ENCODE measurements around the gene CYP2B6. TPM values are rescaled to one million over a fixed set of nuclear protein-coding genes. Genes with fewer than 3 reads are reported as not detected.
"Not testable (repeated sequence)": the region's sequence is repeated elsewhere in the genome, so short reads cannot be mapped to it uniquely, and the experiment has no call there.

CYP2B6 gene
- total RNA-seq, 2 donors from 2014 or later: not detected

DNA sequence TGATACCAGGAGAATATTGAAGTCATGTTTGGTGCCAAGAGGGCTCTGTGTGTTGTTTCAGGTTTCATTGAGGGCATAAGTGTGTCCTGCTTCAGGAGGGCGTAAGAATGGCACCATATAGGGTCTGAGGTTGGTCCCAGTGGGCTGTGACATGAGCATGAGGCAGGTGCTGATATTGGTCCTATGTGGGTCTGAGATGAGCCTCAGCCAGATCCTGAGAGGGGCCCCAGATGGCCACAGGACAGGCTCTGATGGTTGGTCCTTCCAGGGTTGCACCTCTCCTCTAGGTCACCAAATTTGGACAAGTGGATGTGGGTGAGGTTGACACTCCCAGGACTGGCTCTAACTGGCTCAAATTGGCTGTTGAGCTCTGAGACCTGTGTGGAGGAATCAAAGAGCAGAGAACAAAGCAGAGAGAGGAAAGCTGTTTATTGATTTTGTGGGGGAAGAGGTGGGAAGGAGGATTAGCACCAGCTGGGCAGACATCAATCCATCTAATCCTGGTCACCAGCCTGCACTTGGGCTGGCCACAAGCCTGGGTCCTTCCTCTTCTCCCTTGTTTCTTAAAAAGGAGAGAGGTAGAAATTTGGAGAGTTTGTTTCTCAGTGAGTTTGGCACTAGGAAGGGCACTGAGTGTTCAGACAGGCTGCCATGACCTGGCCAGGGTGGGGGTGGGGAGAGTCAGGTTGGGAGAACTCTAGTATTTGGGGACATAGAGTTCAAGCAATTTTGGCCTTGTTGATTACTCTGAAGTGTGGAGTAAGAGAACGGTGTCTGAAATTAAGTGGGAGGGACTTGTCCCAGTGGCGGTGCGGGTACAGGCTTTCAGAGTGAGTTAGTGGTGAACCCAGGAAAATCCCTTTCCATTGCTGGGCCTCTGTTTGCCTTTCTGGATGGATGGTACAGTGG is 38.7 kb downstream of the CYP2B6 start:
- no peak for ATAC-seq (ENCODE audit: insufficient number of reproducible peaks, low FRiP score, low read depth)
- H3K4me3 ChIP-seq: no peak overlapping the region
- H3K27ac ChIP-seq: no peak overlapping the region
- DNase-seq (ENCODE audit: low spot score): no peak
- H3K36me3 ChIP-seq: no peaks in the 10 kb centered on the region
- H3K9me3 ChIP-seq: no peaks in the 10 kb centered on the region
- no peaks in the 10 kb centered on the region for H3K4me1 ChIP-seq (ENCODE audit: control insufficient read depth in 1 of 2, low read depth in 2 of 2)
- TF ChIP-seq, protein P1, sequence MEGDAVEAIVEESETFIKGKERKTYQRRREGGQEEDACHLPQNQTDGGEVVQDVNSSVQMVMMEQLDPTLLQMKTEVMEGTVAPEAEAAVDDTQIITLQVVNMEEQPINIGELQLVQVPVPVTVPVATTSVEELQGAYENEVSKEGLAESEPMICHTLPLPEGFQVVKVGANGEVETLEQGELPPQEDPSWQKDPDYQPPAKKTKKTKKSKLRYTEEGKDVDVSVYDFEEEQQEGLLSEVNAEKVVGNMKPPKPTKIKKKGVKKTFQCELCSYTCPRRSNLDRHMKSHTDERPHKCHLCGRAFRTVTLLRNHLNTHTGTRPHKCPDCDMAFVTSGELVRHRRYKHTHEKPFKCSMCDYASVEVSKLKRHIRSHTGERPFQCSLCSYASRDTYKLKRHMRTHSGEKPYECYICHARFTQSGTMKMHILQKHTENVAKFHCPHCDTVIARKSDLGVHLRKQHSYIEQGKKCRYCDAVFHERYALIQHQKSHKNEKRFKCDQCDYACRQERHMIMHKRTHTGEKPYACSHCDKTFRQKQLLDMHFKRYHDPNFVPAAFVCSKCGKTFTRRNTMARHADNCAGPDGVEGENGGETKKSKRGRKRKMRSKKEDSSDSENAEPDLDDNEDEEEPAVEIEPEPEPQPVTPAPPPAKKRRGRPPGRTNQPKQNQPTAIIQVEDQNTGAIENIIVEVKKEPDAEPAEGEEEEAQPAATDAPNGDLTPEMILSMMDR (IDR thresholded peaks at IDR 0.05): no peak
- no peaks in the 10 kb centered on the region for H3K27me3 ChIP-seq (replicated peaks; ENCODE audit: insufficient read depth)

DNA sequence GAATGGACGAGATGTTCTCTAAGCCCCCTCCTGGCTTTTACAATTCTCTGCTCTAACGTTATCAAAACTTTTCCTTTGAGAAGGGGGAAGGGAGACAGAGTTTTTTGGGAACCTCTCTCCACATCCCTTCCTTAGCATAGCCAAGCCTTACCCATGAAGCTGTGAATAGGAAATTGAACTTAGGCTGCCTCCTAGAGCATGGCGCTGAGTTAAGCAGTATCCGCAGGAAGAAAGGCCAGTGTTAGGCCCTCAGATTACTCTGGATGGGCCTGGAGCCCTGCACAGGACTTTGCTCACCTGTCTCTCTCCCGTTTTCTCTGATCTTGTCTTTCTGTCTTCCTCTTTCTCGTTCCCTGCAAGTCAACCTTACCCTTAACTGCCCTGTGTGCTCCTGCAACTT is 39.6 kb downstream of the CYP2B6 start:
- H3K27me3 ChIP-seq (replicated peaks; ENCODE audit: insufficient read depth): no peaks in the 10 kb centered on the region
- H3K36me3 ChIP-seq: no peaks in the 10 kb centered on the region
- no peaks in the 10 kb centered on the region for H3K9me3 ChIP-seq
- no peak overlapping the region for H3K4me3 ChIP-seq
- H3K27ac ChIP-seq: no peak overlapping the region
- no peaks in the 10 kb centered on the region for H3K4me1 ChIP-seq (ENCODE audit: control insufficient read depth in 1 of 2, low read depth in 2 of 2)
- DNase-seq (ENCODE audit: low spot score): no peak
- TF ChIP-seq, protein P1 (IDR thresholded peaks at IDR 0.05): no peak
- ATAC-seq (ENCODE audit: insufficient number of reproducible peaks, low FRiP score, low read depth): no peak

DNA sequence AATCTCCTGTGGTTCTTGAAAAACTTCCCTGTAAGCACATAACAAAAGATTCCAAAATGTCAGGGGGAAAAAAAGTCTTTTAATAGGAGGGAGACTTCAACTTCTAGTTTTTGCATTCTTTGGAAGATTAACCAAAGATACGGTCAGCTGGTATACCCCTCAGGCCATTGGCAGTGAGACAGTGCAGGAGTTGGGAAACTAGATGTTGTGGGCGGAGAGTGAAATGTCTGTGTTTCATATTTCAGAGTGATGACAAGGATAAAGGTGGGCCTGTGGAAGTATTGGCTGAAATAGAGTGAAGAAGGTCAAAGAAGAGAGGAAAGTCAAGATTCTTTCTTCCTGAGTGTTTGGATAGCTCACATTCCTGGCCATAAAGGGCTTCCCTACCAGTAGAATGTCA is 40.8 kb downstream of the CYP2B6 start:
- no peak overlapping the region for H3K27ac ChIP-seq
- TF ChIP-seq, protein P1 (IDR thresholded peaks at IDR 0.05): no peak
- no peaks in the 10 kb centered on the region for H3K9me3 ChIP-seq
- H3K4me3 ChIP-seq: no peak overlapping the region
- H3K36me3 ChIP-seq: no peaks in the 10 kb centered on the region
- no peaks in the 10 kb centered on the region for H3K4me1 ChIP-seq (ENCODE audit: control insufficient read depth in 1 of 2, low read depth in 2 of 2)
- ATAC-seq (ENCODE audit: insufficient number of reproducible peaks, low FRiP score, low read depth) (no peak), DNase-seq (ENCODE audit: low spot score) (no peak)
- H3K27me3 ChIP-seq (replicated peaks; ENCODE audit: insufficient read depth): no peaks in the 10 kb centered on the region

DNA sequence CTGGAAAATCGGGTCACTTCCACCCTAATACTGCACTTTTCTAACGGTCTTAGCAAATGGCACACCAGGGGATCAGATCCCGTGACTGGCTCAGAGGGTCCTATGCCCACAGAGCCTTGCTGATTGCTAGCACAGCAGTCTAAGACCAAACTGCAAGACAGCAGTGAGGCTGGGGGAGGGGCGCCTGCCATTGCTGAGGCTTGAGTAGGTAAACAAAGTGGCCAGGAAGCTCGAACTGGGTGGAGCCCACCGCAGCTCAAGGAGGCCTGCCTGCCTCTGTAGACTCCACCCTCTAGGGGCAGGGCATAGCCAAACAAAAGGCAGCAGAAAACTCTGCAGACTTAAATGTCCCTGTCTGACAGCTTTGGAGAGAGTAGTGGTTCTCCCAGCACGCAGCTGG is 42.2 kb downstream of the CYP2B6 start:
- H3K27me3 ChIP-seq (replicated peaks; ENCODE audit: insufficient read depth); H3K4me1 ChIP-seq (ENCODE audit: control insufficient read depth in 1 of 2, low read depth in 2 of 2); H3K9me3 ChIP-seq; DNase-seq (ENCODE audit: low spot score); H3K36me3 ChIP-seq; H3K27ac ChIP-seq; H3K4me3 ChIP-seq; ATAC-seq (ENCODE audit: insufficient number of reproducible peaks, low FRiP score, low read depth): not testable (repeated sequence)

DNA sequence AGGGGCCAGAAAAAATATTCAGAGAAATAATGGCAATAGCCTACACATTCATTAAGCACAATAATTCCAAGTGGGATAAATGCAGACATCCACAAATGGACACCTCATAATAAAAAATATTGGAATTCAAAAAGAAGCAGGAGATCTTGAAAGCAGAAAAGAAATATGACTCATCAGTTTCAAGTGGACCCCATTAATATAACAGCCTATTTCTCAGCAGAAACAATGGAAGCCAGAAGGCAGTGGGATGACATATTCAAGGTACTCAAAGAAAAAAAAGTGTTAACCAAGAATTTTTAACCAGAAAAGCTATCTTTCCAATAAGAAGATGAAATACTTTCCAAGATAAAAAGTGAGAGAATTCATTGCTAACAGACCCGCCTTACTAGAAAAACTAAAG is 48.7 kb downstream of the CYP2B6 start:
- Histone ChIP-seq H3K4me1 (ENCODE audit: control insufficient read depth in 1 of 2, low read depth in 2 of 2) (no peaks in the 10 kb centered on the region), H3K27me3 (replicated peaks; ENCODE audit: insufficient read depth) (no peaks in the 10 kb centered on the region), H3K27ac (no peak overlapping the region), H3K4me3 (no peak overlapping the region), H3K36me3 (no peaks in the 10 kb centered on the region), H3K9me3 (no peaks in the 10 kb centered on the region)
- DNase-seq (ENCODE audit: low spot score) (no peak), ATAC-seq (ENCODE audit: insufficient number of reproducible peaks, low FRiP score, low read depth) (no peak)
- TF ChIP-seq, protein P1 (IDR thresholded peaks at IDR 0.05): no peak

DNA sequence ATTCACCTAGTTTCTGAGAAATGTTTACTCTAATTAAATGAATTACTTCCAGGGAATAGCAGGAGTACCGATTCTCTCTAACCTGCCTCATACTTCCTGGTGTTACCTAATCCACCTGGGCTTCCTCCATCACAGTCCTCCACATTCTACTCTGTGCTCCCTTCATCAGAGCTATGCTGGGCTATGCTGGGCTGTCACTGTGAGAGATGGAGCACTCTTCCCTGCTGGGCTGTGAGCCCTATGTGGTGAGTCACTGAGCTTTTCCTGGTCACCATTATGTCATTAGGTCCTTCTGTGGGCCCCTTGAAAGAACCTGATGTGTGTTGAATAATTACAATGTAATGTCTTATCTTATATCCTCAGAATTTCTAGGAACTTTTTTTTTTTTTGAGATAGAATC is 54.0 kb downstream of the CYP2B6 start:
- not testable (repeated sequence) for H3K27ac ChIP-seq; DNase-seq (ENCODE audit: low spot score); H3K27me3 ChIP-seq (replicated peaks; ENCODE audit: insufficient read depth); H3K4me1 ChIP-seq (ENCODE audit: control insufficient read depth in 1 of 2, low read depth in 2 of 2); H3K9me3 ChIP-seq; H3K4me3 ChIP-seq; H3K36me3 ChIP-seq; ATAC-seq (ENCODE audit: insufficient number of reproducible peaks, low FRiP score, low read depth)

Measured in thoracic aorta (tissue), 2 donors.